ENCODE results near the gene DPP8. TPM values are rescaled to one million over a fixed set of nuclear protein-coding genes. Genes with fewer than 3 reads are reported as not detected.
A peak's percentile ranks its signal among the peaks of the same experiment; 100 is the strongest.

DPP8 gene
- total RNA-seq, 2 experiments from 2014 or later: 42.8 to 45.4 TPM

DNA sequence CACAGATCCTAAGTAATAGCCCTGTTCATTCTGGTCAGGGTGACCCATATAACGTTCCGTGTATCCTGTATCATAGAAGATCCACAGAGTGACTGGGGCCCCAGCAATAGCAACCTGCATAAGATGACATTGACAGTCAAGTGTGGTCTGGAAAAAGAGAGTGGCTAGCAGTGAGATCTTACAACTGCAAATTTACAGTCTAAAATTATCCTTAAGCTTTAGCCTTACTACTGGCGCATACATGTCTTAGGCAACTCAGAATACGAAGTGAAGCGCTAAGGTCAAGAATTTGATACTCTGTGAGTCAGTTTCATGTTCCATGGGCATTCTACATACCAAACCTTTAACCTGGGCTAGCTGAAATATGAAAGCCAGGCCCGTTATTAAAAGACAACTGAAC lies 65.5 kb downstream of the DPP8 start:
- Mint-ChIP-seq H3K27me3 (no peaks in the 10 kb centered on the region), H3K4me1 (peaks cover 1% of the 10 kb centered on the region), H3K4me3 (no peak overlapping the region), H3K9me3 (no peaks in the 10 kb centered on the region), H3K27ac (no peak overlapping the region), H3K36me3 (ENCODE audit: low read depth) (peaks cover 34% of the 10 kb centered on the region)
- ChIA-PET CTCF (no interaction called here), POLR2A (no interaction called here)
- no peak for DNase-seq

DNA sequence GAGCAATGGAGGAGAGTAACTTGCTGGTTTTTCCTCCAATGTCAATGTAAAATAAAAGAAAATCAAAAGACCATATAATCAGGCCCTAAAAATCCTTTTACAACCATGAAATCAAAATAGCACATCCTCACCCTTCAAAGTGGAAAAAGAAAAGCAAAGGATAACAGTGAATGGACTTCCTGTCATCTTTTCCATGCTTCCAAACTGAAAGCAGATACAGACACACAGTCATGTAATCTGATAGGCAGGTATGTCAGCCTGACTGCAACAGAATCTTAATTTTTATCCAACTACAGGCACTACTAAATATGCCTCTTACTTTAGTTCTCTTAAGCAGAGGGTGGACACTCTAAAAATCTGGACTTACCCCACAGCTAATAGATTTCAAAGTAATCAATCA lies 66.9 kb downstream of the DPP8 start:
- H3K4me1 Mint-ChIP-seq: peaks cover 1% of the 10 kb centered on the region
- ChIA-PET CTCF (no interaction called here), POLR2A (no interaction called here)
- H3K4me3 Mint-ChIP-seq: no peak overlapping the region
- H3K36me3 Mint-ChIP-seq (ENCODE audit: low read depth): peaks cover 34% of the 10 kb centered on the region
- H3K9me3 Mint-ChIP-seq: no peaks in the 10 kb centered on the region
- no peak for DNase-seq
- no peaks in the 10 kb centered on the region for H3K27me3 Mint-ChIP-seq
- H3K27ac Mint-ChIP-seq: no peak overlapping the region

- Mint-ChIP-seq H3K27ac (no peak overlapping the region), H3K27me3 (no peaks in the 10 kb centered on the region), H3K9me3 (no peaks in the 10 kb centered on the region), H3K36me3 (ENCODE audit: low read depth) (peaks cover 32% of the 10 kb centered on the region), H3K4me1 (peaks cover 1% of the 10 kb centered on the region), H3K4me3 (no peak overlapping the region)
- ChIA-PET CTCF (no interaction called here), POLR2A (no interaction called here)
- DNase-seq: no peak
Measured at GRCh38 chr15:65447145-65447544, 70.3 kb downstream of the DPP8 start.

DNA sequence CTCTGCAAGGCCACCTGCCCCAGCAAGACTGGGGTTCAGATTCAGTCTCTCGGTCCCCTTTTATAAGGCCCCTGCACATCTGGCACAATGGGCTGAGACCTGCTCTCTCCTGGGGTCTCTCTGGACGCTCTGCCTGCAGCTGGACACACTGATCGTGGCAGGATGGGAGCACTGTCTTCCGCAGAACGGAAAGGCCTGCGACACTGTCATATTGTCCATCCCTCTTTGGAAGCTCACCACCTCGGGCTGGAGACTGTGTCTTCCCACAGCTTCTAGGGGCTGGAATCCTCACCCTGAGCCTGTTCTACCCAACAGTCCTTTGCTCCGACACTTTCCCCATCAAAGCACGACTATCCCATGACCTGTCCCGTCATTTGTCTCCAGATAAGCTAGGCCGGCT lies 83.3 kb downstream of the DPP8 start:
- H3K4me1 Mint-ChIP-seq: no peaks in the 10 kb centered on the region
- DNase-seq: no peak
- H3K27ac Mint-ChIP-seq: no peak overlapping the region
- POLR2A ChIA-PET: no interaction called here
- H3K27me3 Mint-ChIP-seq: peaks cover 8% of the 10 kb centered on the region
- H3K9me3 Mint-ChIP-seq: no peaks in the 10 kb centered on the region
- no peaks in the 10 kb centered on the region for H3K36me3 Mint-ChIP-seq (ENCODE audit: low read depth)
- CTCF ChIA-PET: interaction anchor here (1.2 kb wide), 1 partner anchor 13 kb away, joined by 3 read pairs; no protein-coding TSS in a partner anchor
- no peak overlapping the region for H3K4me3 Mint-ChIP-seq

DNA sequence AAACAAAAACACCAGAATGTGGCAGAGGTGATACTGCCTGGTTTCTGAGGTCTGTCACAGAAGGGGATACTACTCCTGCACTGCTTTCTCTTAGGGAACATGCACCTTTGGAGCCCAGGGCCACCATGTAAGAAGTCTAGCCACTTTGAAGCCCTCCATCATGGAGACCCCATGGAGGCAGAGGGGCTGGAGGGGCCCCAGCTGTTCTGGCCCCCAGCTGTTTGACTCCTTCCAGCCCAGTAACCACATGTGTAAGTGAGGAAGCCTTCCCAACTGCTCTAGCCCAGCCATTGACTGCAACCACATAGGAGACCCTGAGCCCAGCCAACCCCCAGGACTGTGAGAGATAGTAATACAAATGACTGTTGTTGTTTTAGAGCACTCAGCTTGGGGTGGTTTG lies 85.8 kb downstream of the DPP8 start:
- no peak for DNase-seq
- ChIA-PET POLR2A (no interaction called here), CTCF (interaction anchor here (0.7 kb wide), 1 partner anchor 11 kb away, joined by 3 read pairs; no protein-coding TSS in a partner anchor)
- Mint-ChIP-seq H3K36me3 (ENCODE audit: low read depth) (no peaks in the 10 kb centered on the region), H3K9me3 (no peaks in the 10 kb centered on the region), H3K27me3 (peaks cover 11% of the 10 kb centered on the region), H3K4me1 (no peaks in the 10 kb centered on the region), H3K27ac (no peak overlapping the region), H3K4me3 (no peak overlapping the region)

DNA sequence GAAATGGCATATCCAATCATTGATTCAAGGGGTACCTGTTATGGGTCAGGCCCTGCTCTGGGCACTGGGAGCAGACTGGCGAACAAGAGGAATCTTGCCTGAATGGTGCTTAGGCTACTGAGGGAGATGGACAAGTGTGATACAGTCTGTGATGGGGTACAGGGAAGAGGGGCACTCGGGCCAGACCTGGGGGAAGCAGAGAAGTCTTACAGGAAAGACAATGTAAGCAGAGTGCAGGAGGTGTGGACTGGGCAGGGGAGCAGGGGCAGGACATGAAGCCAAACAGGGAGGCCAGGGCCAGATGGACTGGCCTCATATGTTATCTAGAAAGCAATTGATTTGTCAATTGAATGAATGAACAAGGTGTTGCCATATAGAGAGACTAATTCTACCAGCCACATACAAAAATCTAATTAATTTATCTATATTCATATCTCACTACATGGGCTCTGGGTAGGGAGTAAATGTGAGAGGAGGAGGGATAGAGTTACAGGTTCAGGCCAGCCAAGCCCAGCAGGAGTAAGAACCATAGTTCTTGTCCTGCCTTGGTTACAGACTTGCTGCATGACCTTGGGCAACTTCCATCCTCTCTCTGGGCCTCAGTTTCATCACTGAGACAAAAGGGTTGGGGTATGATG lies 91.2 kb downstream of the DPP8 start:
- H3K4me3 Mint-ChIP-seq: no peak overlapping the region
- CTCF ChIA-PET: no interaction called here

GRCh38 chr15:65424683-65425082 lies 92.8 kb downstream of the DPP8 start:
- ChIA-PET CTCF (no interaction called here), POLR2A (no interaction called here)
- Mint-ChIP-seq H3K4me3 (no peak overlapping the region), H3K27me3 (peaks cover 59% of the 10 kb centered on the region), H3K36me3 (ENCODE audit: low read depth) (peaks cover 3% of the 10 kb centered on the region), H3K27ac (no peak overlapping the region), H3K4me1 (peaks cover 12% of the 10 kb centered on the region), H3K9me3 (no peaks in the 10 kb centered on the region)
- no peak for DNase-seq

More for the DNA sequence above, 91.2 kb downstream of the DPP8 start:
- Mint-ChIP-seq H3K27ac (no peak overlapping the region), H3K27me3 (peaks cover 43% of the 10 kb centered on the region), H3K36me3 (ENCODE audit: low read depth) (peaks cover 3% of the 10 kb centered on the region), H3K4me1 (peaks cover 12% of the 10 kb centered on the region), H3K9me3 (no peaks in the 10 kb centered on the region)
- DNase-seq: no peak
- POLR2A ChIA-PET: no interaction called here

DNA sequence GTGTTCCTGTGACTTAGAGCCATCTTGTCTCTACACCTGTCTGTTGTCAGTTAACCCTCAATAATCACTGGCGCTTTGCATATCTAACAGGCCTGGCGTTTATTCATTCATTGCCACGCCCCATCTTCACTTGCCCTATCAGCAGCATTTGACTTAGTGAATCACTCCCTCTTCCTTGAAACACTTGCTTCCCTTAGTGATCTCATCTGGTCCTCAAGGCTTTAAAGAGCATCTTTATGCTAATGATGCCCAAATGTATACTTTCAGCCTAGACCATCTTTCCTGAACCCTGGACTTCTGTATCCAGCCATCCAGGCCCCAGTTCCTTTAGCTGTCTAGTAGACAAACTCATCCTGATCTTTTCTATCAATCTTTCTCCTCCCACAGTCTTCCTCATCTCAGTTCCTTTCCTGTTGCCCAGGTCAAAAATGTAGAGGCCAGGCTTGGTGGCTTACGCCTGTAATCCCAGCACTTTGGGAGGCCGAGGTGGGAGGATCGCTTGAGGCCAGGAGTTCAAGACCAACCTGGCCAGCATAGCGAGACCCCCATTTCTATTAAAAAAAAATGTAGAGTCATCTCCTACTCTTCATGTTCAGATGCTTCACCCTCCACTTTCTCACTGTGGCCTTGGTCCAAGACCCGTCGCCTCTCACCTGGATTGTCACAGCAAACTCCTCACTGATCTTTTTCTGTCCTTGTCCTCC lies 93.4 kb downstream of the DPP8 start:
- no peak for DNase-seq

GRCh38 chr15:65423150-65423975 lies 94.1 kb downstream of the DPP8 start:
- CTCF ChIA-PET: no interaction called here

More for the DNA sequence above, 93.4 kb downstream of the DPP8 start:
- Mint-ChIP-seq H3K27me3 (peaks cover 62% of the 10 kb centered on the region), H3K27ac (no peak overlapping the region), H3K36me3 (ENCODE audit: low read depth) (peaks cover 3% of the 10 kb centered on the region), H3K4me1 (peaks cover 12% of the 10 kb centered on the region), H3K9me3 (no peaks in the 10 kb centered on the region), H3K4me3 (no peak overlapping the region)
- CTCF ChIA-PET: no interaction called here
- POLR2A ChIA-PET: no interaction called here

GRCh38 chr15:65421360-65422215 lies 95.9 kb downstream of the DPP8 start:
- H3K9me3 Mint-ChIP-seq: no peaks in the 10 kb centered on the region
- peak overlapping the region; percentile 66 for H3K4me3 Mint-ChIP-seq
- DNase-seq: no peak
- ChIA-PET CTCF (interaction anchor here (0.6 to 1.3 kb wide), 4 partner anchors 10 to 22 kb away, joined by 3 read pairs; no protein-coding TSS in a partner anchor), POLR2A (no interaction called here)
- peaks cover 74% of the 10 kb centered on the region for H3K27me3 Mint-ChIP-seq
- H3K27ac Mint-ChIP-seq: peak overlapping the region; percentile 51
- peaks cover 3% of the 10 kb centered on the region for H3K36me3 Mint-ChIP-seq (ENCODE audit: low read depth)
- peaks cover 12% of the 10 kb centered on the region for H3K4me1 Mint-ChIP-seq

More at GRCh38 chr15:65423150-65423975, 94.1 kb downstream of the DPP8 start:
- H3K9me3 Mint-ChIP-seq: no peaks in the 10 kb centered on the region
- peaks cover 12% of the 10 kb centered on the region for H3K4me1 Mint-ChIP-seq
- no peak for DNase-seq
- H3K27ac Mint-ChIP-seq: no peak overlapping the region
- POLR2A ChIA-PET: no interaction called here
- peaks cover 3% of the 10 kb centered on the region for H3K36me3 Mint-ChIP-seq (ENCODE audit: low read depth)
- H3K4me3 Mint-ChIP-seq: peak overlapping the region; percentile 70
- peaks cover 69% of the 10 kb centered on the region for H3K27me3 Mint-ChIP-seq

- CTCF ChIA-PET: interaction anchor here (1.0 to 1.3 kb wide), 3 partner anchors 11 to 22 kb away, joined by 3 read pairs; no protein-coding TSS in a partner anchor
- Mint-ChIP-seq H3K4me3 (no peak overlapping the region), H3K27me3 (peaks cover 70% of the 10 kb centered on the region), H3K36me3 (ENCODE audit: low read depth) (peaks cover 3% of the 10 kb centered on the region), H3K27ac (no peak overlapping the region), H3K9me3 (no peaks in the 10 kb centered on the region), H3K4me1 (peaks cover 12% of the 10 kb centered on the region)
- POLR2A ChIA-PET: no interaction called here
- no peak for DNase-seq
Measured at GRCh38 chr15:65420975-65421359, 96.5 kb downstream of the DPP8 start.

DNA sequence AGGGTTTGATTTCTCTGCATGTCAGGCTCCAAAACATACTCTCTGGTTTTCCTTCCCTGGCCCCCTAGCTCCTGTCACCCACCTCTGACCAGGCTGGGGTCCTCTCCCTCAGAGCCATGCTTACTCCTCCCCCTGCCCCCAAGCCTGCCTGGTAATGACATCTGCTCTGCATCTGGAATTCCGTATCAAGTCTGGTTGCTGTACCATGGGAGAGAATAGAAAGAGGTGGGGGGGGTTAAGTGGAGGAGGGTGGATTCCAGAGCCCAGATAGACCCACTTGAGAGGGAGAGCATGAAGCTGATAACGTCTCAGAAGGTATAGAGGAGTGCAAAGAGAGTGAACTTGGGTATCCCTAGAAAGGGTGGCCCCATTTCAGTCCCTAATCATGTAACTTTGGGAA lies 98.9 kb downstream of the DPP8 start:
- ChIA-PET CTCF (interaction anchor here (0.7 to 1.9 kb wide), 6 partner anchors 9 to 527 kb away, joined by 3 to 6 read pairs (median 3); no protein-coding TSS in a partner anchor), POLR2A (interaction anchor here (0.6 kb wide), 1 partner anchor 27 kb away, joined by 3 read pairs; no protein-coding TSS in a partner anchor)
- Mint-ChIP-seq H3K27ac (no peak overlapping the region), H3K27me3 (peaks cover 56% of the 10 kb centered on the region), H3K36me3 (ENCODE audit: low read depth) (peaks cover 3% of the 10 kb centered on the region), H3K9me3 (no peaks in the 10 kb centered on the region), H3K4me3 (no peak overlapping the region), H3K4me1 (peaks cover 12% of the 10 kb centered on the region)
- no peak for DNase-seq
